HEK293 (cell line): ENCODE measurements around the gene TOMM5.

Experiments
- CTCF ChIA-PET: fragments of 350-600 bp; formaldehyde crosslinking; extraction: SDS; loops from one replicate; lab custom pipeline; 2021; ENCODE audit warnings: antibody characterized with exemption; lab: Yijun Ruan, JAX
- POLR2A ChIA-PET: fragments of 300-600 bp; formaldehyde crosslinking; extraction: SDS; loops from one replicate; lab custom pipeline; 2020; ENCODE audit warnings: antibody characterized with exemption, inconsistent platforms; lab: Yijun Ruan, JAX
- H3K27ac ChIP-seq: fragments of 200-500 bp; sonication (Bioruptor generic); 2 replicates; pipeline ENCODE4 v1.5.1; 2014; ENCODE audit warnings: low read depth, low read length, control low read depth, inconsistent platforms; ENCODE audit errors: extremely low read depth
- H3K36me3 ChIP-seq, 2 experiments: fragments of 200-500 bp in 1 of 2; sonication (Bioruptor generic) in 1 of 2; 1 replicate in 1 of 2; 2 replicates in 1 of 2; pipeline ENCODE4 v1.5.1; 2014 to 2017; ENCODE audit warnings: inconsistent platforms in 2 of 2, low read length in 2 of 2; ENCODE audit not compliant: control insufficient read depth in 2 of 2, insufficient read depth in 1 of 2
- H3K4me1 ChIP-seq: fragments of 200-500 bp; sonication (Bioruptor generic); 2 replicates; pipeline ENCODE4 v1.5.1; 2014; ENCODE audit warnings: mild to moderate bottlenecking, low read length, inconsistent platforms; ENCODE audit not compliant: control insufficient read depth, insufficient read depth
- H3K4me3 ChIP-seq: 2 replicates; pipeline ENCODE4 v1.5.1; 2011; ENCODE audit warnings: low read depth, mild to moderate bottlenecking, control low read depth, low read length, moderate library complexity
- H3K9me3 ChIP-seq: fragments of 200-500 bp; sonication (Bioruptor generic); 2 replicates; pipeline ENCODE4 v1.5.1; 2014; ENCODE audit warnings: low read depth, low read length, inconsistent platforms; ENCODE audit not compliant: control insufficient read depth, insufficient read depth
- KLF17 ChIP-seq: fragments of 450-650 bp; formaldehyde crosslinking; IDR thresholded peaks from 2 replicates; pipeline ENCODE4 v1.5.1; 2016; ENCODE audit warnings: missing biosample characterization, missing genetic modification characterization
- MZF1 ChIP-seq: fragments of 450-650 bp; formaldehyde crosslinking; IDR thresholded peaks from 2 replicates; pipeline ENCODE4 v1.5.1; 2017; ENCODE audit warnings: missing biosample characterization, missing genetic modification characterization, borderline replicate concordance
- REPIN1 ChIP-seq: fragments of 450-650 bp; formaldehyde crosslinking; IDR thresholded peaks from 2 replicates; pipeline ENCODE4 v1.5.1; 2017; ENCODE audit warnings: missing biosample characterization, missing genetic modification characterization, low read depth
- SCRT1 ChIP-seq: fragments of 450-650 bp; formaldehyde crosslinking; IDR thresholded peaks from 2 replicates; pipeline ENCODE4 v1.5.1; 2016; ENCODE audit warnings: missing biosample characterization, missing genetic modification characterization, borderline replicate concordance
- SCRT2 ChIP-seq: fragments of 450-650 bp; formaldehyde crosslinking; IDR thresholded peaks from 2 replicates; pipeline ENCODE4 v1.5.1; 2016; ENCODE audit warnings: missing biosample characterization, missing genetic modification characterization
- SETDB1 ChIP-seq: IDR thresholded peaks from one replicate; pipeline ENCODE4 v1.6.1; 2017; ENCODE audit warnings: mild to moderate bottlenecking, low read length, moderate library complexity, mixed read lengths; ENCODE audit not compliant: insufficient read length
- TRIM28 ChIP-seq: IDR thresholded peaks from 2 replicates; pipeline ENCODE4 v1.6.1; 2011; ENCODE audit warnings: low read length, control low read depth, borderline replicate concordance
- ZNF239 ChIP-seq: fragments of 450-650 bp; formaldehyde crosslinking; IDR thresholded peaks from 2 replicates; pipeline ENCODE4 v1.5.1; 2016; ENCODE audit warnings: missing biosample characterization, missing genetic modification characterization
- ZNF274 ChIP-seq, 2 experiments: fragments of 200-500 bp in 1 of 2; fragments of 450-650 bp in 1 of 2; sonication (Bioruptor generic) in 1 of 2; formaldehyde crosslinking in 1 of 2; IDR thresholded peaks; 2 replicates each; pipeline versions ENCODE4 v1.5.1 to v1.6.1; 2014 to 2016; ENCODE audit warnings: borderline replicate concordance in 1 of 2, inconsistent platforms in 1 of 2, low read length in 1 of 2, missing biosample characterization in 1 of 2, missing genetic modification characterization in 1 of 2
- ZNF292 ChIP-seq: fragments of 450-650 bp; formaldehyde crosslinking; IDR thresholded peaks from 2 replicates; pipeline ENCODE4 v1.5.1; 2016; ENCODE audit warnings: low read depth, missing biosample characterization, missing genetic modification characterization, borderline replicate concordance
- ZNF518A ChIP-seq: fragments of 450-650 bp; formaldehyde crosslinking; conservative IDR thresholded peaks from 2 replicates; pipeline ENCODE4 v1.5.1; 2016; ENCODE audit warnings: low read depth, missing biosample characterization, missing genetic modification characterization
- ZNF561 ChIP-seq: fragments of 450-650 bp; IDR thresholded peaks from 2 replicates; pipeline ENCODE4 v1.5.1; 2018; ENCODE audit warnings: missing biosample characterization, missing genetic modification characterization, borderline replicate concordance
- ZNF621 ChIP-seq: fragments of 450-650 bp; formaldehyde crosslinking; IDR thresholded peaks from 2 replicates; pipeline ENCODE4 v1.5.1; 2017; ENCODE audit warnings: missing biosample characterization, missing genetic modification characterization
- ZNF670 ChIP-seq: fragments of 450-650 bp; formaldehyde crosslinking; IDR thresholded peaks from 2 replicates; pipeline ENCODE4 v1.5.1; 2016; ENCODE audit warnings: missing biosample characterization, missing genetic modification characterization, low read depth
- ZNF707 ChIP-seq: fragments of 450-650 bp; formaldehyde crosslinking; IDR thresholded peaks from 2 replicates; pipeline ENCODE4 v1.5.1; 2016; ENCODE audit warnings: missing biosample characterization, missing genetic modification characterization
- ZNF785 ChIP-seq: fragments of 450-650 bp; formaldehyde crosslinking; IDR thresholded peaks from 2 replicates; pipeline ENCODE4 v1.5.1; 2016; ENCODE audit warnings: missing biosample characterization, missing genetic modification characterization
- ZSCAN16 ChIP-seq: fragments of 450-650 bp; formaldehyde crosslinking; IDR thresholded peaks from 2 replicates; pipeline ENCODE4 v1.5.1; 2016; ENCODE audit warnings: missing biosample characterization, missing genetic modification characterization
- TF ChIP-seq, protein P1 (sequence below): fragments of 450-650 bp; formaldehyde crosslinking; IDR thresholded peaks from 2 replicates; pipeline ENCODE4 v1.5.1; 2017; ENCODE audit warnings: missing biosample characterization, missing genetic modification characterization
- TF ChIP-seq, protein P2 (sequence below): fragments of 450-650 bp; formaldehyde crosslinking; IDR thresholded peaks from 2 replicates; pipeline ENCODE4 v1.5.1; 2016; ENCODE audit warnings: missing biosample characterization, missing genetic modification characterization

TOMM5 gene

DNA sequence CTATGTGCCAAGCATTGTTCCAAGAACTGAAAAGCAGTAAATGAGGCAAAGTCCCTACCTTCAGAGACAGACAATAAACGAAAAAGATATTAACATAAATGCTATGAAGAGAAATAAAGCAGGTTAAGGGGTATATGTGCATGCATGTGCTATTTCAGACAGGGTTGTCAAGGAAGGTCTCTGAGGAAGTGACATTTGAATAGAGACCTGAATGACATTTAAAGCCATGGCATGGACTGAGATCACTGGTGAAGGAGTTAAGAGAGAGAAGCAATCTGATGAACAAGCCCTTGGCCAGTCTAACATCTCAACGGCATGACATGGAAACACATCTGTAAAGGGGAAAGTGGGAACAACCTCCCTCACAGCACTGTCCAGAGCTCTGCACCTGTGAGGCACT is 30.7 kb downstream of the TOMM5 start:
- TF ChIP-seq ZSCAN16 (tag by site-specific recombination) (no peak), SCRT1 (no peak), REPIN1 (tag by site-specific recombination) (no peak), ZNF707 (no peak)
- TF ChIP-seq, protein P1, sequence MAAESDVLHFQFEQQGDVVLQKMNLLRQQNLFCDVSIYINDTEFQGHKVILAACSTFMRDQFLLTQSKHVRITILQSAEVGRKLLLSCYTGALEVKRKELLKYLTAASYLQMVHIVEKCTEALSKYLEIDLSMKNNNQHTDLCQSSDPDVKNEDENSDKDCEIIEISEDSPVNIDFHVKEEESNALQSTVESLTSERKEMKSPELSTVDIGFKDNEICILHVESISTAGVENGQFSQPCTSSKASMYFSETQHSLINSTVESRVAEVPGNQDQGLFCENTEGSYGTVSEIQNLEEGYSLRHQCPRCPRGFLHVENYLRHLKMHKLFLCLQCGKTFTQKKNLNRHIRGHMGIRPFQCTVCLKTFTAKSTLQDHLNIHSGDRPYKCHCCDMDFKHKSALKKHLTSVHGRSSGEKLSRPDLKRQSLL (tag by site-specific recombination), result no peak
- no peak overlapping the region for H3K4me3 ChIP-seq
- no peaks in the 10 kb centered on the region for H3K4me1 ChIP-seq
- no peaks in the 10 kb centered on the region for H3K9me3 ChIP-seq
- H3K27ac ChIP-seq, result no peak overlapping the region
- POLR2A ChIA-PET, result interaction anchor here (0.7 kb wide), 1 partner anchor 1857 kb away, joined by 6 read pairs; no protein-coding TSS in a partner anchor
- CTCF ChIA-PET, result no interaction called here
- peaks cover 0 to 8% of the 10 kb centered on the region in 2 experiments; a peak in 1 of 3 replicates for H3K36me3 ChIP-seq

DNA sequence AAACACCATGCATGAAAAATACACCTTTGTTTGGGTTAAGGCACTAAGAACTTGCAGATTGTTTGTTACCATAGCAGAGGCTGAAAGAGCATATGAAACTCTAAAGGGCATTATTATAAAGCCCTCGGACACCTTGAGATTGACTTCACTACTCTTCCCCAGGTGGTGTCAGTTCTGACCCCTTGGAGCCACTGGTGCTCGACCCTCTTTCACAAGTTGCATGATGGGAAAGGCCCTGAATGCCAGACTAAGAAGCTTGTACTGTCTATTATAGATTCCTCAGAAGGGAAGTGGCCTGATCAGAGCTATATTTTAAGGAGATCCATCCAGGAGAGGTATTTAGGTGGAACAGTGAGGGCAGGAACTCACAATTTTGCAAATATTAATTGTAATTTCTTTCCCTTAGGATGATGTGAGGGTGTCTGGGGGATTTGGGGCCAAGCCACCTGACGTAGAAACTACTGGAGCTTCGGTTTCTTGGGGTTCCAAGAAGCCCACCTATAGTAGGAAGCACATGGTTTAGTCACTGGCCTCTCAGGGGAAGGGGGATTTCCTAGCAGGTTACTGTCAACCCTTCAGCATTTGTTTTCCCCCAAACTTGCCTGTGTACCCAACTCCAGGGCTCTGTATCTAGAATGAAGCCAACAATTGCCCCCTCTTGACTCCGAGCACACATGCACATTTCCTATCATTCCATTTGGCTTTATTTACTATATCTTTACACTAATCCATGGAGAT is 32.4 kb downstream of the TOMM5 start:
- H3K36me3 ChIP-seq, result peaks cover 0 to 4% of the 10 kb centered on the region in 2 experiments; a peak in 1 of 3 replicates
- no peak for TF ChIP-seq ZNF670 (tag by site-specific recombination)
- TF ChIP-seq KLF17 (tag by site-specific recombination), result no peak
- TF ChIP-seq SCRT2, result no peak
- no peak for TF ChIP-seq ZNF274 (IDR thresholded peaks at IDR 0.05; ENCODE audit: low read length)
- no peak for TF ChIP-seq ZNF274 (tag by site-specific recombination; IDR thresholded peaks at IDR 0.05; ENCODE audit: borderline replicate concordance)
- TF ChIP-seq ZNF239 (tag by site-specific recombination), result no peak
- TF ChIP-seq MZF1, result no peak
- POLR2A ChIA-PET, result no interaction called here
- no peak overlapping the region for H3K27ac ChIP-seq
- H3K4me1 ChIP-seq, result no peaks in the 10 kb centered on the region
- H3K4me3 ChIP-seq, result no peak overlapping the region
- no peaks in the 10 kb centered on the region for H3K9me3 ChIP-seq
- CTCF ChIA-PET, result no interaction called here

GRCh38 chr9:37559125-37559524 is 33.3 kb downstream of the TOMM5 start:
- no peak overlapping the region for H3K27ac ChIP-seq
- TF ChIP-seq ZNF561 (tag by site-specific recombination), result no peak
- no peak for TF ChIP-seq ZNF292 (tag by site-specific recombination)
- TF ChIP-seq, protein P2, sequence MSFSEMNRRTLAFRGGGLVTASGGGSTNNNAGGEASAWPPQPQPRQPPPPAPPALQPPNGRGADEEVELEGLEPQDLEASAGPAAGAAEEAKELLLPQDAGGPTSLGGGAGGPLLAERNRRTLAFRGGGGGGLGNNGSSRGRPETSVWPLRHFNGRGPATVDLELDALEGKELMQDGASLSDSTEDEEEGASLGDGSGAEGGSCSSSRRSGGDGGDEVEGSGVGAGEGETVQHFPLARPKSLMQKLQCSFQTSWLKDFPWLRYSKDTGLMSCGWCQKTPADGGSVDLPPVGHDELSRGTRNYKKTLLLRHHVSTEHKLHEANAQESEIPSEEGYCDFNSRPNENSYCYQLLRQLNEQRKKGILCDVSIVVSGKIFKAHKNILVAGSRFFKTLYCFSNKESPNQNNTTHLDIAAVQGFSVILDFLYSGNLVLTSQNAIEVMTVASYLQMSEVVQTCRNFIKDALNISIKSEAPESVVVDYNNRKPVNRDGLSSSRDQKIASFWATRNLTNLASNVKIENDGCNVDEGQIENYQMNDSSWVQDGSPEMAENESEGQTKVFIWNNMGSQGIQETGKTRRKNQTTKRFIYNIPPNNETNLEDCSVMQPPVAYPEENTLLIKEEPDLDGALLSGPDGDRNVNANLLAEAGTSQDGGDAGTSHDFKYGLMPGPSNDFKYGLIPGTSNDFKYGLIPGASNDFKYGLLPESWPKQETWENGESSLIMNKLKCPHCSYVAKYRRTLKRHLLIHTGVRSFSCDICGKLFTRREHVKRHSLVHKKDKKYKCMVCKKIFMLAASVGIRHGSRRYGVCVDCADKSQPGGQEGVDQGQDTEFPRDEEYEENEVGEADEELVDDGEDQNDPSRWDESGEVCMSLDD (tag by site-specific recombination), result no peak
- no peak for TF ChIP-seq SETDB1
- TF ChIP-seq ZNF621 (tag by site-specific recombination), result no peak
- no peak for TF ChIP-seq ZNF518A (tag by site-specific recombination)
- TF ChIP-seq ZNF785 (tag by site-specific recombination), result no peak
- no peak for TF ChIP-seq TRIM28
- no peaks in the 10 kb centered on the region for H3K9me3 ChIP-seq
- POLR2A ChIA-PET, result no interaction called here
- H3K36me3 ChIP-seq, result peaks cover 0 to 3% of the 10 kb centered on the region in 2 experiments; a peak in 1 of 3 replicates
- CTCF ChIA-PET, result interaction anchor here (1.3 kb wide), 1 partner anchor 35 kb away, joined by 4 read pairs; no protein-coding TSS in a partner anchor
- no peak overlapping the region for H3K4me3 ChIP-seq
- no peaks in the 10 kb centered on the region for H3K4me1 ChIP-seq
